GM21576 (cell line): ENCODE data around the gene ANO2.
"Not testable (repeated sequence)": the region's sequence is repeated elsewhere in the genome, so short reads cannot be mapped to it uniquely, and the experiment has no call there.

ENCODE experiments used
- ATAC-seq: cut with Tn5 transposase; IDR thresholded peaks from one replicate; pipeline ENCODE4 v1.9.1; 2021; ENCODE audit warnings: mild to moderate bottlenecking, moderate library complexity; ENCODE audit not compliant: unreplicated experiment

The ANO2 gene

DNA sequence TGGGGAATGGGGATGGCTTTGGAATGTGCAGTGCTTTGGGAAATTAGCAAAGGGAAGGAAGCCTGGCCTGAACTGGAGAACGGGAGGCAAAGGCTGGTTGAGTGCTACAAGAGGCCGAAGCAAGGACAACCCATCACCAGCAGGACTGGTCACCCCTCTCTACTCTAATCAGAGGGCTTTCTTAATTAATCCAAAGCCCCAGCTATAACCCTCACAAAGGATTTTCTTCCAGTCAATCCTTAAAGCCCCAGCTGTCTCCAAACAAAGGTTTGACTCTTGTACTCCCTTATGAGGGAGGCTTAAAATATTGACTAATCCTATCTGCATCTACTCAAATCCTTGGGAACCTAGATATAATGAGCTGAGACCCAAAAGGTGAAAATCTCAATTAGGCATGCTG, 256.8 kb downstream of the ANO2 start:
- ATAC-seq: no peak

DNA sequence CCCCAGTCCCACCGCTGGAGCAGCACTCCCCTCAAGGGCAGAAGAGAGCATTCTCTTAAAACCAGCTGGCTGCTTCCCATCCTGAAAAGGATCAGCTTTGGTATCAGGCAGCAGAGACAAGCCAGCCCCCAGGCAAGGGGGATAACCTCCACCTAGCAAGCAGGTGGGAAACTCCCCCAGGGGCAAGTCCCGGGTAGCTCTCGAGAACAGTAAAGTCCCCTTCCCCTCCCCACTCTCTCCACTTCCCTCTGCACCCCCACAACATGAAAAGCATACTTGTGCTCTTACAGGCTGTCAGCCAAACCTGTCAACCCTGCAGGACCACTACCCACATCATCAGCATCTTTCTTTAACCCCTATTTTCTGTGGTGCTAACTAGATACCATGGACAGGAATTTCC, 259.1 kb downstream of the ANO2 start:
- no peak for ATAC-seq

DNA sequence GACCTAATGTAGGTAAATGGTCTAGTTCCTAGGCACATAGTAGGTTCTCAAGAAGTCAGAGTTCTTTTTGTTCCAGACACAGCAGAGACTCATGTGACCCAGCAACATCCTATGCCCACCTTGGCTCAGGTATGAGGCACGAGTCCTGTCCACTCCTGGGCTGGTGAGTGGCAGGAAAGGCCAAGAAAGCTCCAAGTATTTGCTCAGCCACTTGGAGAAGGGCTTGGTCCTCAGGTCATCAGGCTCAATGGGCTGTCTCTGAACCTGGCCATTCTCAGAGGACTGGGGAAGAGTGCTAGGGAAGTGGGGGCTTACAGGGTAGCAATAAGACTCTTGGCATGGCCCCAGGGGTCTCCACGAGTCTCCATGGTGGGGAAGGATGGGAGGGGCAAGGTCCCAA, 260.1 kb downstream of the ANO2 start:
- no peak for ATAC-seq

DNA sequence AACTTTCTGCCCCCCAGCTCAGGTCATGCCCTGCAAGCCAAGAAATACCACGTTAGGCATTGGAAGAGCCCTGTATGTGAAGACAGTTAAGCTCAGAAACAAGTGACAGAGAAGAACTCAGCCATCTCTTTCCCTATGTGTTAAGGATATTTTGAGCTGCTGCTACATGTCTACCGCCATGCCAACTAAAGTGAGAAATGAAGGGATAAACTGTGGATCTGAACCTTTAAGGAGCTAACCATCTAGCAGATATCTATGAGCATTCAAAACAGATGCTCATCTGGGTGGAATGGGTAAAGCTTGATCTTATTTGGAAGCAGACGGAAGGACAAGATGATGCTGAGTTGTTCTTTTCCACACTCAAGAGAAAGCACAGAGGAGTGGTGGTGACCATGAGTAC, 262.5 kb downstream of the ANO2 start:
- no peak for ATAC-seq

DNA sequence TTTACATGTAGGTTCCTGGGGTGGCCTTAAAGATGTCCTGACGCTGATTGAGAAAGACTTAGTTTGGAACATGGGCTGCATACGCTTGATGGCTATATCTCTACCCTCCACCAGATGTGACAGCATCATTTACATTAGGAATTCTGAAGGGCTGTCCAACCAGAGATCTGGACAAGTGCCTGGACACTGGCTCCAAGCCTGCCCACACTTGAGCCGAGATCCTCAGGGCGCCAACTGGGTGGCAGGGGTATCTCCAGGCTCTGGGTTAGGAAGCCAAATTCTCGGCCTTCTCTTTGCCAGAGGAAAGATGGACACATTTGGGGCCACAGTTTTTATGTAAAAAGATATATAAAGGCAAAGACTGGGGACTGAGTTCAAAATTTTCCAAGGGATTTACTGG, 266.9 kb downstream of the ANO2 start:
- no peak for ATAC-seq

DNA sequence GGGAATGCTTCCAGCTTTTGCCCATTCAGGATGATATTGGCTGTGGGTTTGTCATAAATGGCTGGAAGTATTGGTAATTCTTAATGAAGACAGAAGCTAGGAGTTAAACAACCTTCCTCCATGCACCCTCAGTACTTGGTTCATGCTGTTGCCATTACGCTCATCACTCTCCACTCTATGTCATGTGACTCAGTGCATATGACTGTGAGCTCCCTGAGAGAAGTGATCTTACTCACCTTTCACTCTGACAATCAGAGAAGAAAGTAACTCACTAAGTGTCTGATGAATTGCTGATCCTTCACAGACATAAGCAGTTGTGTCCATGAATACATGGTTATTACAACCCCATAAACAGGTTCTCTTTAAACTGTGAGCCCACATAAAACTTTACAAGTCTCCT, 275.4 kb downstream of the ANO2 start:
- ATAC-seq: not testable (repeated sequence)

DNA sequence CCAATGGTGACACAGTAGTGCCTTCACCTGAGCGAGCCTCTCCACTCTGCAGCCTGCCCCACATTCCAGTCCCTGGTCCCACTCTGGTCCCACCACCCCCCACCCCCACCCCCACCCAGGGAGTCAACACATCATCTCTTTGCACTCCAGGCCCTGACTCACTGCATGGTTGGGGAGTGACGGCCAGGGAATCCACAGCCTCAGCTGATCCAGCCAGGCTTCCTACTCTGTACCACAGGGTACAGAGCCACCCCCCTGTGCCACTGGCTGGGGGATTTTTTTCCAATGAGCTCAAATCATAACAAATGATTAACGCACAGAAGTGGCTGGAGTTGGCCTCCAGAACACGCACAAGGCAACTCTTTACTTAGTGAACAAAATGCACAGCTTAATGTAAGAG, 279.4 kb downstream of the ANO2 start:
- ATAC-seq: no peak

DNA sequence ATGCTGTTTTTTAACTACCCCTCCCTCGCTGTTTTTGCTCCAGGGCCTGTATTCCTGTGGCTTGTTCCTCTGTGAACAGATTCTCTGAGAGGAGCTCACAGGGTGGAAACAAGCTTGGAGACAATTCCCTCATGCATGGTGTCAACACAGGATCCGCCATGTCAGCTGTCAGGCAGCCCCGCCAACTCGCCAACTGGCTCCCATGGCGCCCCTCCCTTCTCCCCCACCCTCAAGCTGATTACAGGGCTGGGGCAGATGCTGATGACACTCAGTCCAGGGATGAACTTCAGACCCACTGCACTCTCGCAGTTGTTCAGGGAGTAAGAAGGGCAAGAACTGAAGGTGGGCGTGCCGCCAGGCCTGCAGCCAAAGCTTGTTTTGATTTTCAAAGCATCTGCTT, 283.2 kb downstream of the ANO2 start:
- no peak for ATAC-seq

DNA sequence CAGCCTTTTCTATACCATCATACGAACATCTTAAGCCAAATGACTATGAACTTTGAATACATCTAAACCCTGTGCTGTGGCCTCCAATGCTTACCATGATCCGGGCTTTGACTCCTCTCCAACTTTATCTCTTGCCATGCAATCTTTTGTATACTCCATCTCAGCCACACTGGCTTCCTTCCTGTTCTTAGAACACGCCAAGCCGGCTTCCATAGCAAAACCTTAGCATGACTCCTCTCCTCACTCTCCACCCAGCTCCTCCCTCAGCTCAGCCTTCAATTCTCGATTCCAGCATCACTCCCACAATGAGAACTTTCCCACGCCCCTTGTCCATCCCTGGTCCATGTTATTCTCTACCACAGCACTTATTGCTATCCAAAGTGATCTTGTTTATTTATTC, 284.8 kb downstream of the ANO2 start:
- ATAC-seq: no peak

DNA sequence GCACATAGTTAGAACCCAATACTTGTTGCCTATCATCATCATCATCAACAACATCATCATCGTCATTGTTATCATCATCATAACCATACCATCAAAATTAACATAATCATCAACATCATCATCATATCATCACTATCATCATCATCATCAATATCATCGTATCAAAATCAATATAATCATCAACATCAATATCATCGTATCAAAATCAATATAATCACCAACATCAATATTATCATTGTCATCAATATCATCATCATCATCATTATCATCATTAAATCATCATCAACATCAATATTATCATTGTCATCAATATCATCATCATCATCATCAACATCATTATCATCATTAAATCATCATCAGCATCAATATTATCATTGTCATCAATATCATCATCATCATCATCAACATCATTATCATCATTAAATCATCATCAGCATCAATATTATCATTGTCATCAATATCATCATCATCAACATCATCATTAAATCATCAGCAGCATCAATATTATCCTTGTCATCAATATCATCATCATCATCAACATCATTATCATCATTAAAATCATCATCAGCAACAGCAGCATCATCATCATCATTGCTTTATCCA, 286.6 kb downstream of the ANO2 start:
- not testable (repeated sequence) for ATAC-seq

DNA sequence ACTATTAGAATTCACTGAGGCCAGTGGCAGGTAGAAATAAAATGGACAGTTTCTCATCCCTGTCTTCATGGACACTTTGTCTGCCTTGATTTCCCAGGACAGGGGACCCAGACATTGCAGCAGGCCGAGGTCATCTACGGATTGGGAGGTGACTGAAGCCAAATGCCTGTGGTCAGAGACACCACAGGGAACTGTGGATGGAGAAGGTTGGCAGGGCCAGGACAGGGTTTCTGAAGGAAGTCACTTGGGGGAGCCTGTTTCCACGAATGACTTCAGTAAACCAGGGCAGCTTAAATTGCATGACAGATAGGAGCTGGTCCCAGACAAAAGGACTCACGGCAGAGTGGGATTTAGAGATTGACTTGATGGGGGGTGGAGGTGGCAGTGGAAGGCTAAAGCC, 288.2 kb downstream of the ANO2 start:
- no peak for ATAC-seq

DNA sequence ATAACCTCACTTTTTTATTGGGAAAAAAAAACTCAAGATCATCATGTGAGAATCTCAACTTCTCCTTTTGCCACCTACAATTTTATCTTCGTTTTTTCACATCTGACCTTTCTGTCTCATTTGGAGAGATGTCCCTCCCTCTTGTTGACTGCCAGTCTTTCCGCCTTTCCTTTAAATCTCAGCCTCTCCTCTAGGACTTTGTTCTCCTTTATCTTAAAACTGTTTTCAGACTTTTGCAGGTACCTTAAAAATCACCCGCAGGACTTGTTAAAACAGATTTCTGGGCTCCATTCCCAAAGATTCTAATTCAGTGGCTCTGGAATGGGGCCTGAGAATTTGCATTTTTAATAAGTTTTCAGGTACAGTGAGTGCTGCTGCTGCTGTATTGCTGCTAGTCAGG, 289.9 kb downstream of the ANO2 start:
- ATAC-seq: no peak

DNA sequence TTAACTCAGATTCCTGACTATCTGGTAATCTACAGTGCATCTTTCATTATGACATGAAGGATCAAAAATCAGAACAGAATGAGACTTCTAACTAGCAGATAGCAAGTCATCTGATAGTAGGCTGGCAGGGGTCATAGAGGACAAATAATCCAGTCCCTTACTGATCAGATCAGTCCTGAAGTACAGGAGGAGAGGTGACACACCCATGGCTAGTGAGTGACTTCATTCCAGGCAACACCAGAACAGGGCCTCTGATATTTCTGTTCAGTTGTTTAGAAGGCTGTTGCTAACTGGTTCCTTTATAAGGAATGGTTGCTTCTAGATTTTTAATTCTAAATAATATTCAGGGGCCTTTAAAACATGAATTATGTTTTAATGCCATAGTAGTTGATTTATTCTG, 291.0 kb downstream of the ANO2 start:
- no peak for ATAC-seq

DNA sequence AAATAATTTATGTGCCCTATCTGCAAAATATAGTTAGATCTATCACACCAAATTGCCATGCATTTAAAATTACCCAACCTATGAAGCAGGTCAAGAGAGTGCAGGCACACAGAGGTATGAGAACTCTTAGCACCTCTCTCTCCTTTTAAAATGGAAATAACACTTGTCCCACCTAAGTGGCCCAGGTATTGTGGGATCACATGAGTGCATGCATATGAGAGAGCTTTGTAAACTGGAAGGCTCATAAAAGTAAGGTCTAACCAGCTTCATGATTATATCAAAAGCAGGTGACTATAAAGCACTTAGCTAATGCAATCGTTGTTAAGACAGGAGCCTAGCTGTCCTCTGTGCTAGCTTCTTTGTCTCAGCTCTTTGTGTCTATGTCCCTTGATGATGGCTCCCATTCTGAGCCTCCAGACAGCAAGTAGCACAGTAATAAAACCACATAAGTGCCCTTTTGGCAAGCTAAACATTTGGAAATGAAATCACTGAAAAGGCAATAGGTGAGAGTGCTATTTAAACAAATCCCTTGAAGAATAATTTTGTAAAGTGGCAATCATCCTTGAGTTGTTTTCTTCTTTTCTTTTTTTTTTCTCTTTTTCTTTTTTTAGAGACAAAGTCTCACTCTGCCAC, 294.1 kb downstream of the ANO2 start:
- no peak for ATAC-seq

DNA sequence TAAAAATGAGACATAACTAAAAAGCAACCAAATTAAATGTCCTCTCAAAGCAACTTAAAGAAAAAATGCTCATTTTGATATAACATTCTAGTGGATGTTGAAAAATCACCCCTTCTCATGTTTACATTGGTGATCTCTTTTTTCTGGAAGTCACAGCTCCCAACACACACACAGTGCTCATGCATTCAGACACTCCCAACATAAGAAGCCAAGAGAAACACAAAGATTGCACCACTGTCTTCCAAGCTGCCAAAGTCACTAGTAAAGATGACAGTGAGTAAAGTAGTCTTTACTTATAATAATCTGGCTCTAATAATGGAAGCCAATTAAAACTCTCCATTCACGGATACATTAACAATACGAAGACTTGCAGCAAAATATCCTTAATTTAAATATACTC, 294.8 kb downstream of the ANO2 start:
- no peak for ATAC-seq

DNA sequence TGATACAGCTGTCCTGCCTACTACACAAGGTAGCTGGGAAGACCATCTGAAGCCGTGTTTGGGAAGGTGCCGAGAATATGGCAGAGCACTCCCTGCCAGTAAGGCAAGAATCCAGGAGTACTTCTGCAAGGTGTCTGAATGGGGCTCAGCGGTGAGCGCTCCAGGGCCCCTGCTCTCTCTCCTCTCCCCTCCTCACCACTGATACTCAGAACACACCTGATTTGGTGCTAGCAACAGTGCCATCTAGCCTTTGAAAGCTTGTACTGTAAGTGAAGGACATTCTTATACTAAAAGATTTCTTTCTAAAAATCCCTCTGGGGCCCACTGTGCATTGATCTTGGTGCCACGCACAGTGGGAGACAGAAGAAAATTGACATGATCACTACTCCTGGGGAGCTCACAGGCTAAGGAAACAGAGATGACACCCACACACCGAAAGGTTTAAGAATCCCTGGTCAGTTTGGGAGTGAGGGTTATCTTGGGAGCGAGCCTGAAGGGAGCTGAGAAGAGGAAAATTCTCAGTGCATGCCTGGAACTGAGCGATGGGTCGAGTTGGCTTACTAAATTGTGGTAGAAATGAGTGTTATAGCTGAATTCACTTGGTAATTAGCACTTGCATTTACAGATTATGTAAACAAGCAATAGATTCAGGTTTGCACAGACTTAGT, 296.2 kb downstream of the ANO2 start:
- no peak for ATAC-seq

DNA sequence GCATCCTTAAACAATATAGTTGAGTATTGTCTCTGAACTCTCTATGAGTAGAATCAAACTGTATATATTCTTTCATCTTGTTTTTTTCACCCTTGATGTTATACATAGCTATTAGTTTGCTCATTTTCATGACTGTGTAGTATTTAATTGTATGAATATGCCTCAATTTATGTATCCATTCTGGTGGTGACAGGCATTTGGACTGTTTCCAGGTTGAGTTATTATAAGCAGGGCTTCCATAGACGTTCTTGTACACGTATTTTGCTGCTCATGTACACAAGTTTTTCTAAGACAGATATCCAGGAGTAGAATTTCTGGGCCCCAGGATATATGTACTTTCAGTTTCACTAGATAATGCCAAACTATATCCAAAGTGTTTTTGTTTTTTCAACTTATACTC, 301.8 kb downstream of the ANO2 start:
- ATAC-seq: no peak

DNA sequence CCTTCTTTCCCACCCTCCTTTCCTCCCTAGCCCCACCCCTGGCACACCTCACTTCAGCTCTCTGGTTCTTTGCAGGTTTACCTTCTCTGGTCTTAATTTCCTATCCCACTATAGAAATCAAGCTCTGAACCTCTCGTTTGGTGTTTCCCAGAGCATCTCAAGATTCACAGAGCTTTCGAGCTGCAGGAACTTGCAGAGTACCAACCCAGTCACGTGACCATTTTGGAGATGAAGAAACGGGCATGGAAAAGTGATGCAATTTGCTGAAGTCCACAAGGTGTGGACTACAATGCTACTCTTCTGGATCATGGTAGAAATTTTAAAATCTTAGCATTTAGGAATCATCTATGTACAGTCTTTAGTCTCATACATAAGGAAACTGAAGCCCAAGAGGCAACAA, 307.4 kb downstream of the ANO2 start:
- ATAC-seq: no peak

DNA sequence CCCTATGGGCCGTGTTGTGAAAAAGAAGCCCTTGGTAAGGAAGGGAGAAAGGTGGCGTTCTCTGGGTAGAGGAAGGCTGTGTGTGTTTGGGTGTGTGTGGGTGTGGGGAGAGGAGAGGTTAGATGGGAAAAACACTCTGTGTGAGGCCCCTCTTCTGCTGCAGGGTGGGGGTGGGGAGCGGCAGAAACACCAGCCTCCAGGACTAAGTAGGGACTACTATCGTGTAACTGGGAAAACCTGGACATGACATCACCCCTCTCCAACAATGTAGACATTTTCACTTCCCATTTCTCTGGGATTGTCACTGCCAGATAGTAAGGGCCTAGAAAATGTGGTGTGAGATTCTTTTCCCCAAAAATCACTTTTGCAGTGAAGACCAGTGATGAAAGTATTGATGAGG, 308.2 kb downstream of the ANO2 start:
- no peak for ATAC-seq

DNA sequence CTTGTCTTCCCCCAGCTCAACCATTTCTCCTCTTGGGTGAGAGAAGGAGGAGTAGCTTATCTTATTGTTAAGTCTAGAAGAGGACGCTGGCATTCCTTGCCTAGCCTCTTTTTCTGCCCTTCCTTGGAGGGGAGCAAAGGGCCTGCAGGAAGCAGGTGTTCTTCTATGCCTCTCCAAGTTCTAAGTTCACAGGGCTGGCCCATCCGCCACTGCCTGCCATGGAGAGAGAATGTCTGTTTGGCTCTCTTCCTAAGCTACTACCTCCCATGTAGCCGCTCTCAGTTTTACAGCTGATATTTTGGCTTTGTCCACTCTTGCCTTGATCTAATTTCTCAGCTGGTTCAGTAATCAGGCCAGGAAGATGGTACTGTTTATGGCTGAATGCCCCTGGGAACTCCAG, 312.0 kb downstream of the ANO2 start:
- ATAC-seq: no peak

DNA sequence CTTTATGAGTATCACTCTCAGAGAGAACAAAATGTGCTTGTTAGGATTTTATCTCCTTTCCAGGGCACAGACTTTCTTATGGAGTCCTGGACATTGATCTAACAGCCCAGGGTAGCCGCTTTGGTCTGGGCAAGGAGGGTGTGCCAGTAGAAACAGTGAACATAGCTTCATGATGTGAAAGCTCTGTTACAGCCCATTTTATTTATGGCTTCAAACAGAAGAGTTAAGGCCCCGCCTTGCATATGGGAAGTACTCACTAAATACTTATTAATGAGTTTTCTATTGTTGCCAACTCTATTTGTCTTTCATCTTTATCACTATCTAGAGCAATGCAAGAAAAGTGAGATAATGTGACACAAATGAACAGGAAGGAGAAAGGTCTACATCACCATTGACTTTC, 312.6 kb downstream of the ANO2 start:
- no peak for ATAC-seq

DNA sequence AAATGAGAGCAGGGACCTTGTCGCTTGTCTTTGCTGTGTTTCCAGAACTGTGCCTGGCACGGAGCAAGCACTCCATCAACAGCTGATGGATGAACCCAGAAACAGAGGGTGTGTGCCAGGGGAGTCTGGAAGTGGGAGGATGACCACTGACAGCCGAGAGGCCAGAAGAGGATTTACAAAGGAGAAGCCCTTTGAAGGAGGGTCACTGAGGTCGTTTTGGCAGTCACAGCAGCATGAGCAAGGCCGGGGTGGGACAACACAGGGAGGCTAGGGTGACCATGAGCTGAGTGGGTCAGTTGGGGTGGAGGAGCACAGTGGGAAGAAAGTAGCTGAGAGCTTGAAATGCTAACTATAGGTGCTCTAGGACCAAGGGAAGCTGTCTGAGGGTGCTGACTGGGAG, 313.6 kb downstream of the ANO2 start:
- ATAC-seq: no peak

DNA sequence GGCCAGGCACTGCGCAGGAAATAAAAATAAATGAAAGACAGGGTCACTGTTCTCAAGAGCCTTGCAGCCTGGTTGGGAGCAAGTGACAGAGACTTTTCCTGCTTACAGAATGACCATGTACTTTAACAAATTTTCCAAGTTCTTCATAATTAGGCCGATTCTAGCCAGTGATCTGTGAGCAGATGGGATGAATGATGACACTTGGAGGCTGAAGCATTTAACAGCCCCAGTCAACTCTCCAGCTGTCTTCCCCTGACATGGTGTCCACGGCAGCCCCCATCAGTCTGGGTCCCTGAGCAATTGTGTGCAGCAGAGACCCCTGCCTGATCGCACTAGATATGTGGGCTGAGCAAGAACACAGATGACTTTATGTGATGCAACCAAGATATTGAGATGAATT, 314.3 kb downstream of the ANO2 start:
- ATAC-seq: no peak
